ENCODE measurements around the gene SYT5. TPM values are rescaled to one million over a fixed set of nuclear protein-coding genes. Genes with fewer than 3 reads are reported as not detected.

The SYT5 gene
- total and polyA plus RNA-seq, 10 of the 15 experiments (the other 5 are each of a cell fraction or from before 2014, with no cell fraction given): 0.04 to 0.79 (median 0.26) TPM; not detected in 7

- H3K79me2 ChIP-seq (ENCODE audit: control insufficient read depth, insufficient read depth, low read length): no peaks in the 10 kb centered on the region
- ChIA-PET CTCF (interaction anchor here (2.8 kb wide), 1 partner anchor 18 kb away, joined by 23 read pairs; no protein-coding TSS in a partner anchor), POLR2A (no interaction called here), RAD21 (ENCODE audit: unreplicated experiment) (interaction anchor here (1.0 kb wide), 1 partner anchor 17 kb away, joined by 3 read pairs; no protein-coding TSS in a partner anchor), SMC1A (ENCODE audit: uncharacterized antibody, unreplicated experiment) (no interaction called here)
- H2AFZ ChIP-seq (ENCODE audit: control insufficient read depth, low read depth, low read length): no peak overlapping the region
- no peaks in the 10 kb centered on the region for H4K20me1 ChIP-seq (ENCODE audit: control insufficient read depth, insufficient read depth)
- H3K4me1 ChIP-seq (ENCODE audit: control insufficient read depth, insufficient read depth, low read length): no peaks in the 10 kb centered on the region
- 18% methylated on average over 4 of the region's 4 CpGs for WGBS (ENCODE audit: insufficient coverage, insufficient replicate concordance, low lambda C conversion rate, missing lambda C conversion rate)
- in situ Hi-C loops (cut with MboI): no loop called here
- ATAC-seq (no peak), FAIRE-seq (no peak), DNase-seq (ENCODE audit: low read depth, low spot score) (no peak)
- no peak overlapping the region for H3K4me3 ChIP-seq
- H3K36me3 ChIP-seq (ENCODE audit: control insufficient read depth in 2 of 2, insufficient read depth in 2 of 2, low read length in 1 of 2): no peaks in the 10 kb centered on the region
- H3K9ac ChIP-seq (ENCODE audit: control insufficient read depth, insufficient read depth, low read length): no peak overlapping the region
- TF ChIP-seq MLLT1 (IDR thresholded peaks at IDR 0.05) (no peak), IKZF2 (IDR thresholded peaks at IDR 0.05) (no peak), CREM (IDR thresholded peaks at IDR 0.05; ENCODE audit: low read depth) (no peak), IRF3 (IDR thresholded peaks at IDR 0.05) (no peak), ZNF384 (IDR thresholded peaks at IDR 0.05; ENCODE audit: borderline replicate concordance, low read depth, low read length) (no peak)
- H3K9me3 ChIP-seq (replicated peaks; ENCODE audit: control insufficient read depth, insufficient read depth, low read length): no peaks in the 10 kb centered on the region; the same call in 2 of the 3 replicates
- intact Hi-C loops (cut with micrococcal nuclease; ENCODE audit: unreplicated experiment): no loop called here
- no peak overlapping the region for H3K27ac ChIP-seq (ENCODE audit: control insufficient read depth, insufficient read depth)
- BruUV-seq (replicated peaks): no TSS peak
- H3K4me2 ChIP-seq (ENCODE audit: control insufficient read depth, insufficient read depth): no peak overlapping the region
- no peaks in the 10 kb centered on the region; a peak in 1 of 4 replicates for H3K27me3 ChIP-seq (replicated peaks in 1 of 2; ENCODE audit: control insufficient read depth in 2 of 2, insufficient read depth in 2 of 2, low read length in 1 of 2)
Measured at GRCh38 chr19:55158423-55158822, 21.7 kb downstream of the SYT5 start.
